Motor neuron (in vitro differentiated cells): ENCODE data around the gene TFG. TPM values are rescaled to one million over a fixed set of nuclear protein-coding genes. Genes with fewer than 3 reads are reported as not detected.

Source experiments
- ATAC-seq, 8 experiments: fragments of 200-7000 bp; cut with Tn5 transposase; replicated peaks in 6 of 8; 2 replicates each; pipeline ENCODE4 v1.8.0; 2021; ENCODE audit warnings: mild to moderate bottlenecking in 8 of 8, moderate library complexity in 8 of 8
- H3K27ac ChIP-seq, 2 donors: fragments of 250-450 bp; sonication (Bioruptor Pico); 2 replicates each; pipeline ENCODE4 v1.9.0; 2021; ENCODE audit warnings: antibody characterized with exemption in 2 of 2, mild to moderate bottlenecking in 2 of 2, moderate library complexity in 1 of 2
- H3K4me1 ChIP-seq, 2 donors: fragments of 250-450 bp; sonication (Bioruptor Pico); replicated peaks in 1 of 2; 2 replicates each; pipeline ENCODE4 v1.6.1; 2021; ENCODE audit warnings: antibody characterized with exemption in 2 of 2, mild to moderate bottlenecking in 2 of 2, moderate library complexity in 1 of 2
- H3K4me3 ChIP-seq, 5 donors: fragments of 250-450 bp; sonication (Bioruptor Pico); 2 replicates each; pipeline ENCODE4 v1.9.0; 2021; ENCODE audit warnings: antibody characterized with exemption in 5 of 5, mild to moderate bottlenecking in 5 of 5, moderate library complexity in 4 of 5
- WGBS, 10 experiments: fragments of 450-650 bp; shearing (Covaris generic); methylation state at CpG; one replicate each; pipeline ENCODE4 v1.0.0; 2022; 5-methylcytosine and 5-hydroxymethylcytosine counted together
- in situ Hi-C, 9 experiments: fragments of 400-800 bp; cut with MboI; loops; one replicate each; pipeline ENCODE4 v1.15.0; 2021; ENCODE audit warnings: low sequenced_read_pairs in 9 of 9, low pct_unique_long_range_greater_than_20kb in 2 of 9; ENCODE audit not compliant: unreplicated experiment in 9 of 9
- total RNA-seq, 8 experiments: library from RNA; unstranded; fragments of 300-600 nt; gene quantifications; 2 replicates each; pipeline versions ENCODE4 v1.2.3 to v1.2.4, GENCODE V29; 2022

Gene TFG
- total RNA-seq, 8 experiments from 2014 or later = 61.0 to 134 (median 99.2) TPM

DNA sequence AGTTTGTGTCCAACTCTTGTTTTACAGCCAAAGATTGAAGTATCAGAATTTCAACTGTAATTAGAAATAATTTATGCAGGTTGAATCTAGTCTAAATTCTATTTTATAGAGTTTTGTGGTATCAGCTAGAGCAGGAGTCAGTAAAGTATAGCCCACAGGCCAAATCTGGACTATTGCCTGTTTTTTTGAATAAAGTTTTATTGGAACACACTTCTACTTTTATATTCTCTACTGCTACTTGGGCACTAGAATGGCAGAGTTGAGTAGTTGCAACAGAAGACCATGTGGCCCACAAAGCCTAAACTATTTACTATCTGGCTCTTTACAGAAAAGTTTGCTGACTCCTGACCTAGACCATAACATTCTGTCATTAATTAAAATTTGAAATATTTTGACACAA is 36.3 kb downstream of the TFG start:
- in situ Hi-C loops = loop anchor here in 1 of 9 experiments (25.0 kb wide), 1 partner anchor 283 kb away; no protein-coding TSS in a partner anchor

DNA sequence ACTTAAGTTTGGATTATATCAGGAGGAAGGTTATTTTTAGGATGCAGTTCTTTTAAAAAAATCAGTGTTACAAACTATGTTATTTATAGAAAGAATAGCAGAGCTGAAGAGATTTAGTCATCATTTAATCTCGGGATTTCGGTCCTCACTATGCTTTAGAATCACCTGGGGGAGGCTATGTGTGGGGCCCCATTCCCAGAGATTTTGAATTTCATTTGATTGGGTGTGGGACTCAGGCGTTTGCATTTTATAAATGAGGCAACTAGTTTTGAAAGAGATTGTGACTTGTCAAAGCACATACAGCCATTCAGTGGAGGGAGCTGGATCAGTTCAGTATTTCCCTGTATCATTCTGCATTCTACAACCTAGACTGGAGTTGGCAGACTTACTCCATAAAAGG is 36.8 kb downstream of the TFG start:
- no peak overlapping the region for H3K27ac ChIP-seq
- WGBS, 10 experiments = 20 to 100% (median 90%) methylated on average over 1 to 3 of the region's 3 CpGs; no CpG with 5 or more reads in 3 of the 10 experiments
- in situ Hi-C loops = loop anchor here in 1 of 9 experiments (25.0 kb wide), 1 partner anchor 284 kb away; no protein-coding TSS in a partner anchor
- H3K4me1 ChIP-seq = no peaks in the 10 kb centered on the region
- peak in 2 of 8 experiments; percentile 65 to 83 for ATAC-seq
- H3K4me3 ChIP-seq = no peak overlapping the region

More for the DNA sequence above, 36.3 kb downstream of the TFG start:
- Histone ChIP-seq H3K4me1 (no peaks in the 10 kb centered on the region), H3K27ac (no peak overlapping the region), H3K4me3 (no peak overlapping the region)
- ATAC-seq = peak in 1 of 8 experiments; percentile 16

DNA sequence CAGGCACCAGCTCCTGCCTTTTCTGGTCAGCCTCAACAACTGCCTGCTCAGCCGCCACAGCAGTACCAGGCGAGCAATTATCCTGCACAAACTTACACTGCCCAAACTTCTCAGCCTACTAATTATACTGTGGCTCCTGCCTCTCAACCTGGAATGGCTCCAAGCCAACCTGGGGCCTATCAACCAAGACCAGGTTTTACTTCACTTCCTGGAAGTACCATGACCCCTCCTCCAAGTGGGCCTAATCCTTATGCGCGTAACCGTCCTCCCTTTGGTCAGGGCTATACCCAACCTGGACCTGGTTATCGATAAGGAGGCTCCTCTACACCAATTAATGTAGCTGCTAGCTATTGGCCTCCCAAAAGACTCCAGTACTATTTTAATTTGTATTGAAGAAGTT is 38.9 kb downstream of the TFG start:
- no peak for ATAC-seq
- H3K4me1 ChIP-seq = no peaks in the 10 kb centered on the region
- in situ Hi-C loops = loop anchor here in 1 of 9 experiments (25.0 kb wide), 1 partner anchor 286 kb away; no protein-coding TSS in a partner anchor
- no peak overlapping the region for H3K27ac ChIP-seq
- WGBS, 10 experiments = 90 to 100% (median 96%) methylated on average over 1 to 5 of the region's 6 CpGs; no CpG with 5 or more reads in 1 of the 10 experiments
- H3K4me3 ChIP-seq = no peak overlapping the region

DNA sequence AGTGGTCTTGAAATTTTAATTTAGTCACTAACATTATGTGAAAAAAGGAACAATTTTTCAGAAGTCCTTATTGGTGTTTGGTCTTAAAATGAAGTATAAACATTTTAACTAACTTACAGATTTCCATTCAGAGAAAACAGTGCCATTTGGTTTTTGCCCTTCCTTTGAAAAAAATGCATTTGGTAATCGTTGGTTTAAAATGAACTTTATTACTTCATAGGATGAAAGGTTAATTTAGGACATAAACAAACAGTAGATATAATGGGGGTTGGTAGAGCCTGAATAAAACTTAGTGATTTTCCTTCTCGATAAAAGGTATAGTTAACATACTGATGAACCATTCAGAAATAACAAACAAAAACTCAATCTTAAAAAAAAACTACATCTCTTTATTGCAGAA is 39.7 kb downstream of the TFG start:
- Histone ChIP-seq H3K4me3 (no peak overlapping the region), H3K4me1 (no peaks in the 10 kb centered on the region), H3K27ac (no peak overlapping the region)
- in situ Hi-C loops = loop anchor here in 1 of 9 experiments (25.0 kb wide), 1 partner anchor 287 kb away; no protein-coding TSS in a partner anchor
- WGBS, 10 experiments = 0 to 93% (median 42%) methylated on average over 1 to 2 of the region's 2 CpGs
- no peak for ATAC-seq

DNA sequence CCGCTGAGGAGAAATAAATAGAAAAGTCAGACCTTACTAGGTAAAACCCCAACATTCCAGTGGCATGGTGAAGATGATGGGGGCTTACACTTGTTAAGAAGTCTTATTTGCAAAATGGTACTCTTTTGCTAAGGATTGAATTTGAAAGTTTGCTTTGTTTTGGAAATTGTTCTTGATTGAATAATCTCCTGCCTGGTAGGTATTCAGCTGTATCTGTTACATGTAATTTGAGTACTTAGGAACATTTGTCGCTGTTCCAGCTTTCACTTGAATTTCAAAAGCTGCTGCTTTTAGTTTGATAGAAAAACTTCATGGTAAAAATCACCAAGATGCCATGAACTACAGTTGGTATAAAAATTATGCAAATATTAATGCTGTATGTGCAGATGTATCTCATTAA is 44.6 kb downstream of the TFG start:
- WGBS, 10 experiments = 43 to 100% (median 80%) methylated on average over 1 to 2 of the region's 2 CpGs; no CpG with 5 or more reads in 1 of the 10 experiments
- in situ Hi-C loops = loop anchor here in 1 of 9 experiments (25.0 kb wide), 1 partner anchor 433 kb away; no protein-coding TSS in a partner anchor
- Histone ChIP-seq H3K27ac (no peak overlapping the region), H3K4me1 (no peaks in the 10 kb centered on the region), H3K4me3 (no peak overlapping the region)
- ATAC-seq = no peak

DNA sequence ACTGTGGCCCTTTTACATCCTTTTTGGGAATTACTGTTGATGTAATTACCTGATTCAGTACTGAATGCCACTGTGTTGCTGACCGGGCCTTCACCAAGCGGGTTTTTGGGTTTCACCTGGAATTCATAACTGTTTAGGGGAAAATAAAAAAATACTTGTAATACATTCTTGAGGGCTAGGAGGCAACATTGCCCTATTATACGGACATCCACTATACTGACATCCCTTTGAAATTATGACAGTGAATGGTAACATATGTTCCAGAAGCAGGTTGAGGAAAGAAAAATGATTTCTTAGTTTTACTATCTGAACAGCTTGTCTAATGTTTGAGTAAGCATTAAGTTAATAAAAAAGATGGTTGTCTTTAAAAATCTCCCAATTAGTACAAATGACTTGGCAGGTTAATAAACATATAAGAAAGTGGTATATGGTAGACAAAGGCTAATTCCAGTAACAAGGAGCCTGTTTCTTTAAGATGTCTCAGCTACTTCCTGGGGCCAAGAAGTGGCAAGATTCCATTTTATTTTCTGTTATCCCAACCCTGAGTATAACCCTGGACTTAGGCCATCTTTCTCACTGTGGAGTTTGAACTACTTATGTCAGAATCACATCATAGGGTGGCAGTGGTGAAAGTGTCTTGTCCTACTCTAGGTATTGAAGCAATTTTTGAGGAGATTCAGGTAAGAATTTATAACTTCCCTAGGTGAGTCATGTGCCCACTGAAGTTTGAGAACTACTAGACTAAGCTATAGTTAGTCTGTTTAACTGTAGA is 45.5 kb downstream of the TFG start:
- in situ Hi-C loops = loop anchor here in 1 of 9 experiments (25.0 kb wide), 1 partner anchor 433 kb away; no protein-coding TSS in a partner anchor

DNA sequence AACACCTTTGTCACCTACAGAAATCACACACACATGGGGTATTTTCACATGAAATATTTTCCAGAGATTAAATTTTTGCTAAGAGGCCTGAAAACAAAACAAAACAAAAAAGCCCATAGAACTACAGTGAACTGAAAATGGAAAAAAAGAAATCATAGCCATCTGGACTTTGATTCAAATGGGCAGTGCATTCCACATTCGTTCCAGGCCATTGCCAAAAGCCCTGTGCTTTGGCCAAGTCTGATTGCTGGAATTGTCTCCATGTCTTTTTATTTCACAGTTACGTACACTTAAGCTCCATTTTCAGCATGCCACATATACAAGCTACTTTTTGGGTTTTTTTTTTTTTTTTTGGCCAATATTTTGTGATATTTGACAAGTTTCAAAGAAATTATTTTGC is 47.1 kb downstream of the TFG start:
- Histone ChIP-seq H3K27ac (no peak overlapping the region), H3K4me3 (no peak overlapping the region), H3K4me1 (no peaks in the 10 kb centered on the region)
- 8 to 100% (median 83%) methylated on average over 1 to 2 of the region's 2 CpGs for WGBS, 10 experiments
- in situ Hi-C loops = loop anchor here in 1 of 9 experiments (25.0 kb wide), 1 partner anchor 431 kb away; no protein-coding TSS in a partner anchor
- ATAC-seq = peak in 2 of 8 experiments; percentile 21 to 25

More for the DNA sequence above, 45.5 kb downstream of the TFG start:
- no peak overlapping the region for H3K27ac ChIP-seq
- H3K4me1 ChIP-seq = no peaks in the 10 kb centered on the region
- 30 to 95% (median 75%) methylated on average over 1 to 3 of the region's 3 CpGs; no CpG with 5 or more reads in 1 of the 10 experiments for WGBS, 10 experiments
- ATAC-seq = no peak
- no peak overlapping the region for H3K4me3 ChIP-seq

DNA sequence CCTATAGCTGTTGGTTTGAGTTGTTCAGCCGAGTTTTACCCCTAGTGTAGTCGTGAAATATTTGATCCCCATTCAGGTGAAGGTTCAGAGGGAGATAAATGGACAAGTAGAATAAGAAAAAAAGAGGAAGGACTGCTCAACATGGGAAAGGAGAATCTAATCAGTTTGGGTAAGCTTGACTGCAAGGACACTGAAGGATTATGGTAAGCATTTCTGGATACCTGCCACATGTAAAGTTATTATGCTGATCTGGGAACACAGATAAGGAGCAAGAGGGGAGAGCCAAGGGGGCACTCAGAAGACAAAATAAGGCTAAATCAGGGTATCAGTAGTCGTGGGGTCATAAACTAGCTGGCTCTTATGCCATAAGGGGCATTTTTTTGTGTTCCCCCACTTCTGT is 49.9 kb downstream of the TFG start:
- in situ Hi-C loops = loop anchor here in 1 of 9 experiments (25.0 kb wide), 1 partner anchor 428 kb away; no protein-coding TSS in a partner anchor
- Histone ChIP-seq H3K4me3 (no peak overlapping the region), H3K27ac (no peak overlapping the region), H3K4me1 (no peaks in the 10 kb centered on the region)
- whole genome bisulfite sequencing, 10 experiments = 30 to 100% (median 80%) methylated on average over 1 to 3 of the region's 3 CpGs; no CpG with 5 or more reads in 1 of the 10 experiments
- ATAC-seq = peak in 1 of 8 experiments; percentile 11

DNA sequence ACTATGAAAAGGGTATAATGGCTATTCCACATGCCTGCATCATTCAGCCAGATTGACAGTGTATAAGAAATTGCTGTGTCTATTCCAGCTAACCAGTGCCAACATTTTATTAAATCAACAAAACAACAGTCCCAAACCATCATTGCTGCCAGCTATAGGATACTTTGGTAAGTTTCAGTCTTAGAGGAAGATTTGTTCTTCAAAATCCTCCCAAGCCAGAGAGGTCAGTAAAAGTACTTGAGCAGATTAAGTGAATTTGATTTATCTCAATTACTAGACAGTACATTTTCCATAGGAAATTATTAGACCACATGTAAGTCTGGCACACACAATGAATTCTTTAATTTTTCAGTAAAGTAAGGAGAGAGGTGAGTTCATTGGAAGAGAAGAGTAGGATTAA is 50.7 kb downstream of the TFG start:
- H3K27ac ChIP-seq = no peak overlapping the region
- H3K4me1 ChIP-seq = no peaks in the 10 kb centered on the region
- in situ Hi-C loops = loop anchor here in 1 of 9 experiments (25.0 kb wide), 1 partner anchor 427 kb away; no protein-coding TSS in a partner anchor
- no peak for ATAC-seq
- H3K4me3 ChIP-seq = no peak overlapping the region

DNA sequence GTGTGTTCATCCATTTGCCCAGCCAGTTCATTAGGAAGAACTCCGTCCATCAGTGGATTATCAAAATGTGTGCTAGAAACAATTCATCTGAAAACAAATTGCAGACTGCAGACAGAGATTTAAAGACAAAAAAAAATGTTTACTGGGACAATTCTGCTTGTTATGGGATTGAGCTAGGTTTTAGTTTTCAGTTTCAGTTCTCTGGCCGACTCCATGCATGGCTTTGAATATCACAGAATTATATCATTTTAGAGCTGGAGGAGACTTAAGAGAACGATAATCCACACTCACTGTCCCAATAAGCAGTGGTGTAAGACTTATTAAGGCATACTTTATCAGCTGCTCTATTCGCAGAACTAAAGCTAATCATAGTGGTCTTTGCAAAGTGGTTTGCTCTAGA is 51.1 kb downstream of the TFG start:
- peak in 1 of 8 experiments; percentile 9 for ATAC-seq
- in situ Hi-C loops = loop anchor here in 1 of 9 experiments (25.0 kb wide), 1 partner anchor 427 kb away; no protein-coding TSS in a partner anchor

DNA sequence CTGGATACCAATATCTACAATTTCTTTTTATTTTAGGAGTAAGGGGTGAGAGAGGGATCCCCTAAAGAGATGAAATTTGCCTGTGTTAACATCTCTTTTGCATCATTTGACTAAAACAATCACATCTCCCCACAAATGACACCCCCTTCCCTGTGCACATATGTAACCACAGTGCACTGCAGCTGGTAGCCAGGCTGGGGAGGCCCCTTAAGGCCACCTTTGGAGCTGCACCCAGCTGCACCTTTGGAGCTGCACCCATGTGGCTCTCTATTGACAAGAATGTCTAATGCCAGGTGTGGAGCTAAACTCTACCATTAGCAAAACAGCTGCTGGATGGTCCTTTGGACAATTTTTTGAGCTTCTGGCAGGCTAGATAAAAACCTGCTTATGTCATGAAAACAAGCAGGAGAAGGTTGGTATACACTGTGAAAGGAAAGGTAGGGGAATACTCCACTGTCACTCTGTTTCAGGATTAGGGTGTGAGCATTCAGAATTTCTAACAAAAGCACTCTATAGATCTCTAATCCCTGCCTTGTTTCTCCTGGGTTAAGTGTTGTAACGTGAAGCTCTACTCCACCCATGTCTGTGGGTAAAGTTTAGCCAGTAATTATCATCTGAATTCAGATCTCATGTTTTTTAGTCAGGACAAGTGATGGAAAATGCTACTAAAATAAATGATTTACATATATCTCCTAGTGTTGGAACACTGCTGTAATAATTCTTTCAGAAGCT is 52.1 kb downstream of the TFG start:
- Histone ChIP-seq H3K4me3 (no peak overlapping the region), H3K27ac (no peak overlapping the region), H3K4me1 (no peaks in the 10 kb centered on the region)
- ATAC-seq = peak in 3 of 8 experiments; percentile 58 to 69 (median 59)
- 50 to 80% (median 76%) methylated on average over 1 of the region's 1 CpG; no CpG with 5 or more reads in 6 of the 10 experiments for WGBS, 10 experiments
- in situ Hi-C loops = loop anchor here in 1 of 9 experiments (25.0 kb wide), 1 partner anchor 426 kb away; no protein-coding TSS in a partner anchor

More for the DNA sequence above, 51.1 kb downstream of the TFG start:
- H3K27ac ChIP-seq = no peak overlapping the region
- H3K4me1 ChIP-seq = no peaks in the 10 kb centered on the region
- 0 to 94% (median 50%) methylated on average over 1 to 4 of the region's 4 CpGs; no CpG with 5 or more reads in 1 of the 10 experiments for WGBS, 10 experiments
- H3K4me3 ChIP-seq = no peak overlapping the region

DNA sequence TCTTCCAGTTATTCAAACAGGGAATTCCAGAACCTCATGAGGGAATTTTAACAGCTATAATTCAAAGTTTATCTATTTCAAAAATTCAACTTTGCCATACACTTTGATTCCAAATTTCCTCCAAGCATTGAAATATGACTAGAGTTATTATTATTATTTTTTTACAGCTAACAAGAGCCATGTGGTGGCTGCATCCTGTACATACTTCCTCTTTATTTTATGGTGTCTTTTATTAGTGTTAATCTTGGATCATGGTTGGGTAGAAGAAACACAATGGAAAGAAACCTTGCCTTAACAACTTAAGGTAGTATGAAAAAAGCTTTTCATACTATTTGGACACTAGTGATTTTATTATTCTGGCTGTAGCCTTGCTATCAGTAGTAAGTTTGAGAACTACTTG is 52.7 kb downstream of the TFG start:
- no peaks in the 10 kb centered on the region for H3K4me1 ChIP-seq
- no peak overlapping the region for H3K27ac ChIP-seq
- in situ Hi-C loops = loop anchor here in 1 of 9 experiments (25.0 kb wide), 1 partner anchor 425 kb away; no protein-coding TSS in a partner anchor
- H3K4me3 ChIP-seq = no peak overlapping the region
- ATAC-seq = no peak
